ENCODE results near the gene TNIK.
A peak's percentile ranks its signal among the peaks of the same experiment; 100 is the strongest.

The TNIK gene

DNA sequence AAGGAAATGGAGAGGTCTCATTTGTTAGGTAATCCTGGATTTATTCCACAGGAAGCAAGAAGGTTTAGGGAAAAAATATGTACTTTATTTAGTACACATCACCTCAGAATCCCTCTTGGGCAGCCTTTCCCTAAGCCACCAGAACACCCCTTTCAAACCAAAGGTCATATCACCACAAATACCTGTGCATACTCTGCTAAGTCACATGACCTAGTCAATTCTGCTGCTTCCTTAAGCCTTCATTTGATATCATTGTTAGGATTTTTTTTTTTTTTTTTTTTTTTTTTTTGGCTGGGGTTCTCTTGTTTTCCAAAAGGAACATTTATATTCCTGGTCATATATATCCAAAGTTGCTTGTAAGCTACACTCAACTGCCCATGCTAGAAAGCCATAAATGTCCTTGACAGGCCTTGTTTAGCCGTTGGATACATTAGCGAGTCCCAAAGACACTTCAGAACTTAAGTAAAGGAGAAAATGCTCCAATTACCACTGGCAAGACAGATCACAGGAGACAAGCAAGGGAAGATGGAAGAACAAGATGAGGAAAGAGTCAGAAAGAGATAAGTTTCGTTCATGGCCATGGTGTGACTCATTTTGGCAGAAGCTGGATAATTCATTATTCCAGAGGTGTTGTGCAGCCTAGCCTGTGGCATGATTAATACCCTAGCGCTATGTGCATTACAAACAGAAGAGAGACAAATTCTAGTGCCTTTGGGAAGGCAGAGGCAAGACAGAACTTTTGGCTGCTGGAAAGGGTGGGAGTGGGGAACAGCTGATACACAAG is 278.1 kb downstream of the TNIK start:
- DNase-seq: no peak

DNA sequence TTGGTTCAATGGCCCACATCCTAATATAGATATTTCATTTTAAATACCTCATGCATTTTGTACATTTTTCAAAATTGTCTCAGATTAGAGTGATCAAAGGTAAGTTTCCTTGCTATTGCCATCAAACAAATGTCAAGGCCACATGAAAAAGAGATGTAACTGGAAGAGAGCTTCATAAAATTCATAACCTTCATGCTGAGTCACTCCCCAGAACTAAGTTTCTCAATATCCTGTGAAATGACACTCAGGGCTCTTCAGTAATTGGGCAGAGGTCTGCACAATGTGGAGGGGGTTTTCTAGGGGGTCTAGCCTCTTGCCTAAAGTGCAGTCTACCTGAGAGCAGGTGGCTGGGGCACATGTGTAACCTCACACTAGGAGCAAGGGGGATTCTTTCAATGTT is 281.5 kb downstream of the TNIK start:
- no peak for DNase-seq

DNA sequence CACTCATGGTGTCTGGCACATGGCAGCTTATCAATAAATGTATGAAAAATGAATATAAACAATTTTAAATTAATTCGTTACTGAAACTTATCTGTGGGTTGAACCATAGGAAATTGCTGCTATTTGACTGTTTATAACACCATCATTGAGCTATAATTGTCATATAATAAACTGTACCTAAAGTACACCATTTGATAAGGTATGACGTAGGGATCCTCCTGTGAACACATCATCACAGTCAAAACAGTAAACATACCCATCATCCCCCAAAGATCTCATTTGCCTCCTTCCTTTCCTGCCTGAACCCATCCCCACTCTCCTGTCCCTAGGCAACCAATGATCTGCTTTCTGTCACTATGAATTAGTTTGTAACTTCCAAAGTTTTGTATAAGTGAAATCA is 282.7 kb downstream of the TNIK start:
- DNase-seq: no peak

DNA sequence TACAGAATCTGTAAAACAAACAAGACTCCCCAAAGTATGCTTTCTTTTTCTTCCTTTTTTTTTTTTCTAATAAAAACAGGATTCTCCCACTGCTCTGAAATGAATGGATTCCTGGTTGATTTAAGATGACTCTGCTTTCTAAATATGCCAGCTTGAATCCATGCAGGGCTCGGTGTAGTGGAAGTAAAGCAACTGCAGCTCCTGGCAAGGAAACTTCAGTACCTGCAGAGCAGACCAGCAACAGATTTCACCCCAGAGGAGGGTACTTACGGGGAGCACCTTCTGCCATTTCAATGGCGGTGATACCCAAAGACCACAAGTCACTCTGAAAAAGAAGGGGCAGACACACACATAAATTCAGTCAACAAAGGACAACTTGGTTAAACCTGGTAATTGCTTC is 283.1 kb downstream of the TNIK start:
- no peak for DNase-seq

DNA sequence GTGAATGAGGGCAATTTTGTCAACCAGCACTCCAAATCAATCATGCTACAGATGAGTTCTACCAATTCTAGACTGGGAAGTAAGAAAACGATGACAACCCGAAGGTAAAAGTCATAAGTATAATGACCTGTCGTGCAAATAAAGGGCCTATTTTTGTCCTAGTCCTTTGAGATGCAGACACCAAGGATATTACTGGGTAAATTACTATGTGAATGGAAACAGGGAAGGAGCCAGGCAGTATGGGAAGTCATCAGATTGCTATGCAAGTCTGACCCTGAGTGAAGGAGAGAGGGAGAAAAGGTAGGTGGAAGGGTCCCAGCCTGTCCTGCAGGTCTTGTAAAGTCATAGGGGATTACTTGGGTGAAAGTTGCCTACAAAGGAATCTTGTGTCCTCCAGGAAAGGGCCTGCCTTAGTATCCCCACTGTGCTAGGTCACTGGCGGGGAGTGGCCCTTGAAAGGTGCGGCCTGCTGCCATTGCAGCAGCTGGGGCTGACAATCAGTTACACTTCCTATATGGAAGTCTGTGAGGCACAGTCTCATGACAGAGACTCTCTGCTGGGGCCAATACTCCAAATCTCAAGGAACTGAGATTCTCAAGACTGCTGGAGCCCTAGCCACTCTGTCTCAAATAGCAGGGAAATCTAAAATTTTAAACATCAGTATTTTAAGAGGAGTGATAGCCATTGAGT is 283.8 kb downstream of the TNIK start:
- DNase-seq: no peak

DNA sequence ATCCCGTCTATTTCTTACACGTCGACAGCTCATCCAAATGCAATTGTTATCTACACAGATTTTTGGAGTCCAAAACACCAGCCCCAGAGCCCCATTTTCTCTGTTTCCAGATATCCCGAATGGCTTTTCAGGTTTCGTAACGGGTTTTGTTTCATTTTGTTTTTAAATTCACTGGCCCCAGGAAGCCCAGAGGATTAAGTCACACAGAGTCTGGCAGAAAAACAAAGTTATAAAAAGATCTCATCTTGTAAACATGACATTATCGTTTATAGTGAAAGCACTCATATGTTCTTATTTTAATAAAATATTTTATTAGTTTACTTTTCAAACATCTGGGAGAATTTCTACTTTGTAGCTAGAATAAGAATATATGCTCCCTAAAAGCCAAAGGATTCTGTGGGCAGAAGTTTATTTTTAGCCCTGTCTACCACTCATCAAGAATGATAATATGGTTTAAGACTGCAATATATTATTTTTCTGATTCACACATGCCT is 284.4 kb downstream of the TNIK start:
- DNase-seq: no peak

DNA sequence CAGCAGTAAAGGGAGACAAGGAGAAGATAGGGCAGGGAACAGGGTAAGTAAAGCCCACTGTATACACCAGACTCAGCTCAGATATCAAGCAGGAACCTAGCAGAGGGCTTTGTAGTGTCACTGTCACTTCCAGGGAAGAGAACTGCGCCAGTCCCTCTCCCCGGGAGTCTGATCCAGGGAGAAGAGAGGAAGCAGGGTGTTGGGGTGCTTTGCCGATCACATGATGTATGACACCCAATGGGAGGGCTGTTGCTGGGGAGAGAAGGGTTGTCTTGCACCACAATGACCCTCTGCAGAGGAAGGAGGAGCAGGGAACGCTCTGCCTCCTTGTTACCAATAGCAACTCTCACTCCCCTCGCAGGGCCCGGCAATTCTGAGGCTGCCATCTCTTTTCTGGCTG is 286.5 kb downstream of the TNIK start:
- no peak for DNase-seq

DNA sequence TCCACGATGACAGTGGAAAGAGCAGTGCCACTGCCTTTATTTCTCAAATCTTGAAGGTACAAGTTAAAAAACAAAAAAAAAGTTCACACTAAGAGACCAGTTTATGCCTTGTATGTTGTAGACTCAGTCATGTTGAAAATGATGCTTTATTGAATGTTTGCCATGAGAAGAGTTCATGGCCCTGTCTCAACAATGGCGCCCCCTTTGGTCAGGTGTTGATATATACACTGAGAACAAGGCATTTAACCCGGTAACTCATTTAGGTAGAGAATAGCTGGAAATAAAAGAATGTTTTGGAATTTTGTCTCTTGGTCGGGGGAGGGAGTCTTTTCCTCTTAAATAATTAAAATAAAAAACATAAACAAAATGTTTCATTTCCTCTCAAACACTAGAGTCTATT is 288.1 kb downstream of the TNIK start:
- DNase-seq: no peak

DNA sequence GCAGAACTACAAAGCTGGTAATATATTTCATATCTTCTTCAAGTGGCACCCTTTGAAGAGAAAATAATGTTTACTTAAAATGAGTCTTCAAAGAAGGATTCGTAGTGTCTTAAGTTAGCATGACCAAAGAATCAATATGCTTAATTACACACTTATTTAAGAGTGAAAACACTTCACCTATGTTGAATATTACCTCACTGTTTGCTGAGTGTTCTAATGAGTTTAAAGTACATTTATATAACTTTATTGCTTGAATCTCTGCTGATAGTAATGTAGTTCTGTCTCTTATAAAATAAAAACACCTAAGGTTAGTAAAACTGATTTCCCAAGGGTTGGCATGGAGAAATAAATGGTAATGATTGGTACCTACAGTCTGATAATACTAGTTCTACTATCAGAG is 290.3 kb downstream of the TNIK start:
- no peak for DNase-seq

DNA sequence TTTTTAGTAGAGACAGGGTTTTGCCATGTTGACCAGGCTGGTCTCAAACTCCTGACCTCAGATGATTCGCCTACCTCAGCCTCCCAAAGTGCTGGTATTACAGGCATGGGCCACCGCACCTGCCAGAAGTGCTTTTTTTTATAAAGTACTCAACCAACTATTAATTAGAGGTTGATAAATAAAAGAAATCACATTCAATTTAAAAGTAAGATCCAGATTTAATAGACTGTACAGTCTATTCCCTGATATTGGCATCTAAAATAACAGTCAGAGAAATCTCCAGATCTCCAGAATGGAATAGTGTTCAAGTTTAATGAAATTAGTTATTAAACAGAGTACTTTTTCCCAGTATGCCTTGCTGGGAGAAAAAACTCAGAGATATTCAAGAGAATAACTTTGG is 290.8 kb downstream of the TNIK start:
- no peak for DNase-seq

DNA sequence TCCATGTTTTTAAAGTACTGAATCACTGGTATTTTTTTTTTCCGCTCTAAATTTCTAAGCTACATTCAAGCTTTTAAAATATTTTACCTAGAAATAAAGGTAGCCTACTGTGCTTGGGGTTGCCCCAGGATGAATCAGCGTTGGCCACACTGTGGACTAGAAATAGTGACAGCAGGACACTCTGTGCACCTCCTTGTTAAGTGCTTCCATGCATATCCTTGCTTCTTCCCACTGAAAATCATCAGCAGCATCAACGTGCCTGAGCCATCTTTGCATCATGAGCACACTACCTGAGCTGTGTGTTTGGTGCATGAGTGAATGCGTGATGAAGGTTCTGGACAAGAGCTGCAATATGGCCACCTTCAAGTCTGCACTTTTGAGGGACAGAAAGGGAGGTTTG is 291.7 kb downstream of the TNIK start:
- DNase-seq: no peak

DNA sequence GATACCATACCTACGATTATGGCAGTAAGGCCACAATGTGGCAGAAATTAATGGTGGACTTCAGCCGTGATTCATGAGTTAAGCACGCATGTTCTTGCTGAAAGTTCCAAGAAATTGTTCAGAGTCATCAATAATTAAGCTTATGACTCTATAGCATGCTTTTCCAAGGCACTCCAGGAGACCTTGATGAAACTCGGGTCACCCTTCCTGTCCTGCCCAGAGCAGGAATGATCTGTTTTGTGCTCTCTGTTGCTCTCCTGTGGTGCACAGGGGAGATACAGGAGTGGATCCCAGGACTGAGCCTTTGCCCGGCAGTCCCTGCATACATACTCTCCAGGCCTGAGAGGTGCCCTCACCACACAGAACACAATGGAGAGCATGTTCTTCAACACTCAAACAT is 292.1 kb downstream of the TNIK start:
- DNase-seq: no peak

DNA sequence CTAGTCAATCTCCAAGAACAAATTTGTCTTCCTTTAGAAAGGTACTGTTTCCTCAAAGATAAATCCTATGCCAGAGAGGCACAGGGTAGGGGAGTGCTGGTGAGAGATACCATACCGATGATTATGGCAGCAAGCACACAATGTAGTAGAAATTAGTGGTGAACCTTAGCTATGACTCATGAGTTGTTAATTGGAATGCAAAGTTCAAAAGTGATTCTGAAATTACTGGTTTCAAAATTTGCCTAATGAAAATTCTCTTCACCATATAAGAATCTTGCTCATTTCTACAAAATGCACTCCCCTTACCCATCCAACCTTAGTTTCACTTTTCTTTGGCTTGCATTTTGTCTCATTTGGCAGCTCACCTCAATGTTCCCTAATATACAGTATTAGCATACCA is 294.2 kb downstream of the TNIK start:
- DNase-seq: no peak

DNA sequence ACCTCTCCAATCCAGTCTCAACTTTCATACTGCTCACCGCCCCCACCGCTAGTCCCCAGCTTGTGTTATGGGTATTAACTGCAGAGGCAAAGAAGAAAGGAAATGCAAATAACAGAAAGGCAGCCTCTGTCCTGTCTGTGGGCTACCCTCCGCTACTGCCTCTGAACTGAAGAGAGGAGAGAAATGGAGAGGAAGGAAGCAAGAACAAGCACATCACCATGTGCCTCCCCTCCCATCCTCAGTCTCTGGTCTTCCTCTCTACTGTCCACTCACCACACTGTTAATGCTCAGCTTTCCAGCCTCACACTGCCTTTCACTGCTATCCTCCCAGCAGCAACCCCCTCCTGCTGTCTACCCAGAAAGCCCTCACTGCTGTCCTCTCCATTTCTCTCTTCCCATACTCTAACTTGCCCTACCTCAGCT is 294.7 kb downstream of the TNIK start:
- DNase-seq: no peak

DNA sequence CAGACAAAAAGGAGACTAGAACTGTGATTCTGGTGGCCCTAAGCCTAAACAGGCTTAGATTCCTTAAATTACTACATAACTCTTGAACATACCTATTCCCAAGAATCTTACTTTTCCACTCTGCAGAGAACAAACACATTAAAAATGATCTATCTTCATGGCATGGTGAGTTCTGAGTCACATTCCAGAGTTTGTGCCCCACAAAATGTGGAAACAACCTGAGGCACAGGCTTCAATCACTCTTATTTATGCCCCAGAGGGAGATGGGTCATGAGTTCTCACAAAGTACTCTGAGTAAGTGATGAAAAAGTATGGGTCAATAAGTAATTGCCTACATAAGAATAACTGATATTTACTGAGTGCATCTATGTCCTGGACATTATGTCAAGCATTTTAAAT is 296.1 kb downstream of the TNIK start:
- no peak for DNase-seq

DNA sequence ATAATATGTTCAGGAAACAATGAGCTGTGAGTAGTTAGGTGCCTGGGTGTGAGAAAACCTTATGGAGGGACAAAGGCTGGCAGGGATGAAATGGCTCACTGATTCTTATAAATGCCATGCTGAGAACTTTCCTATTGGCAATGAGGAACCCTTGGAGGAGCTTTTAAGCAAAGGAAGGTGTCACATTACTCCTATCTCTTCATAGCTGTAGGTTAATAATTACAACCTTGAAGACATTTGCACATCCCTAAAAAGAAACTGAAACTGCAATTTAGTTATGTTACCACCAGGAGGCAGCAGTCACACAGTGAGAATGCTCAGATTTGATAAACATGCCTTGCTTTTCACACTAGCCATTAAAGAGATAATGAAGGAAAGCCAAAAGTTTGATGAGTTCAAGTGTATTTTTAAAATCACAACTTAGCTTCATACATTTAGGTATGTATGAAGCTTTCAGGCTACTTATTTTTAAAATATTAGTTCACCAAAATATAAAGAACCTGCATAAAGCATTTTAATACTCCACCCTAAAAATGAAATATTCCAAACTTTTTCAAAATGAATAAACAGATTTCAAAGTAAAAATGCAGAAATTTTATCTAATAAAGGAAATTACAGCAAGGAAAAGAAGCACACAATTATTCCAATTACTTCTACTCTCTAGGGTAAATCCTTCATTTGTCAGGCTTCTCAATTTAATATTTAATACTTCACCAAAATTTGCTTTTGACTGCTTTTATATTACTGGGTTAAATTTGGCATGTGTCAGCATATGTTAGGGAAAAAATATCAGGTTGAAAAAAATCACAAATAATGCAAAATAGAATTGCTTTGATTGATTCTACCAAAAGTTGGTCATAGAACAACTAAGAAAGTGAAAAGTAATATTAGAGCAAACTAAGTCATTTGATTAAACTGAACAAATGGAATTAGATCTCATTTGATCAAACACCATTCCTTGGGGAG is 296.8 kb downstream of the TNIK start:
- peak in 3 of 6 experiments; percentile 12 to 51 (median 50) for DNase-seq

DNA sequence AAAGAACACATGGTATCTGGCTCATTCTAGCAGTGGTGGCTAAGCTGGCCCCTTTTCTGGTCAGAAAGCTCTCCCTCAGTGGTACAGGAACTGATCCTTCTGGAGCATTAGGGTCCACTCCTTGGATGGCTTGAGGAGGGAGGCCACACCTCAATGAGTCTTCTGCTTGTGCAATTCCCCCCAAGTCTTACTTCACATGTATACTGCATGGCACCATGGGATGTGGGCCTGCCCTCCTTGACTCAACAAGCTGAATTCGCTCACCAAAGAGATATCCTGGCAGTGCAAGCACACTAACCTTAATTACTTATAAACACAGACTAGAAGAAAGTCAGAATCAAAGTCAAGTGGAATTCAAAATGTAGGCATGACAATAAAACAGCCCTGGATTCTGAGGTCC is 299.9 kb downstream of the TNIK start:
- no peak for DNase-seq

DNA sequence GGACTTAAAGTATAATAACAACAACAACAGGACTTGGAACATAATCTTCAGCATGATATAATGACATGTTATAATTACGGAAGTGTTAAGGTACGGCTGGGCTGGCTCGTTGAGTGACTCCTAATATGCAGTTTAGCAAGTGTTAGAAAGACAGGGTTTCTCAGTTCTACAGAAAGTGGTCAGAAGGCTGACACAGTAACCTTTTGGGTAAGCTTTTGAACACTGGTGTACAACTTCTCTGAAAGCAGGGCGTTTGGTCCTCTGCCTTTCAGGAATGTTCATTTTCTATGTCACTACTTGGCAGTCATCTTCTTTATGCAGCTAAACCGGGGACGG is 300.4 kb downstream of the TNIK start:
- no peak for DNase-seq

DNA sequence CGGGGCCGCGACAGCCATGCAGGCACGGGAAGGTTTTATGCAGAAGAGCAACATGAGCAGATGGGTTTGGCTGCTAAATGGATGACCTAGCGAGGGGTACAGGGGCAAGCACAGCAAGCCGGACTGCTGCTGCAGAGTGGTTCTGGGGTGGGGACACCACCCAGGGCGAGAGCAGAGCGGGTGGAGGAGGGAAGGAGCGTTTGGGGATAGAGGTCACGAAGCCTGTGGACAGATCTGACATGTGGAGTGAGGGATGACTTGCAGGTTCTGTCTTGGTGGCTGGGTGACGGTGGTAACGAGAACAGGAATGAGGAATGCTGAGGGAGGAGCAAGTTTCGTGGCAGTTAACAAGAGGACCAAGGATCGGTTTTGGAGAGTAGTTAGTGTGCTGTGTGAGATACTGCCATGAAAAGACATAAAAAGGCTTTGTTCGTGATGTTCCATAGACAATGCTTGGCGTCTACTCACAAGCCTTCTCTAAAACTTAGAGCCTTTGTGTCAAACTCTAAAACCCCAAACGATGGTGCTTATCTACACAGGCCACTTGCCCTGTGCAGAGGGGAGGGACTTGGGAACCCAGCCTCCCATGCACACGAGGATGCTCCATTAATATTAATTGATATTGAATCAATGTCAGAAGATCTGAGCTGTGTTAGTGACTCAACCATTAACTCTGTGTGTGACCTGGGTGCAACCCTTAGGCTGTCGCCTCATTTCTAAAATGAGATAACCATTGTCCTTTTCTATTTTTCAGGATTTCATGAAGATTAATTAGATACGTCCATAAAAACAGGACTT is 301.0 kb downstream of the TNIK start:
- no peak for DNase-seq

DNA sequence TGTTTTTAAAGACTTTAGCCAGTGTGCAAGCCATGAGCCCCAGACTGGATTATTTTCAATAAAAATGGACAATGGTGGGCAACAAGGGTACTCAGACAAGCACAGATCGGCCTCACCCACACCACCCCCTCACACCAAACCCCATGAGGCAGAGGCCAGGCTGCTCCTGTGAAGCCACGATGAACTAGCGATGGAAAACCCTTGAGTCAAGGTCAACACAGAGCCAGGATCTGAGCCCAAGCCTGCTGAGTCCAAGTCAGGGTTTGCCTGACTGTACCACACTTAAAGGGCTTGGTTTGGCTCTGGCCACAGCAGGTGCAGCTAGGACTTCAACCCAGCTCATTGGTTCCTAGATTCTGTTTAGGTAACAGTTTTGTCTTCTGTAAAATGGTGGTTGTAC is 302.2 kb downstream of the TNIK start:
- DNase-seq: no peak

DNA sequence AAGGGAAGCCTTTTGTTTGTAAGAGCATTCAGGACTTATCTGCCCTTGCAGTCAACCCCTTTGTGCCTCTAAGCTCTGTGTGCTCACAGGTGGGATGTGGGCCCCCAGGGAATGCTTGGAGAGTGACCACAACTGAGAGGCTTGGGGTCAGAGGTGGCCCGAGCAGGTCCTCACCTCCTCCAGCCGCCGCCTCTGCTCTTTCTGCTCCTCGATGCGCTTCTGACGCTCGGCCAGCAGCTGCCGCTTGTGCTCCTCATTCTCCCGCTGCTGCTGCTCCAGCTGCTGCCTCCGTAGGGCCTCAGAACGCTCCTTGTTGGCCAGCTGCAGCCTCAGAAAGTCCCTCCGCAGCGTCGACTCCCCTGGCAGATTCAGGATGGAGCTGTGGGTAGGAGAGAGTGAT is 302.9 kb downstream of the TNIK start:
- no peak for DNase-seq

DNA sequence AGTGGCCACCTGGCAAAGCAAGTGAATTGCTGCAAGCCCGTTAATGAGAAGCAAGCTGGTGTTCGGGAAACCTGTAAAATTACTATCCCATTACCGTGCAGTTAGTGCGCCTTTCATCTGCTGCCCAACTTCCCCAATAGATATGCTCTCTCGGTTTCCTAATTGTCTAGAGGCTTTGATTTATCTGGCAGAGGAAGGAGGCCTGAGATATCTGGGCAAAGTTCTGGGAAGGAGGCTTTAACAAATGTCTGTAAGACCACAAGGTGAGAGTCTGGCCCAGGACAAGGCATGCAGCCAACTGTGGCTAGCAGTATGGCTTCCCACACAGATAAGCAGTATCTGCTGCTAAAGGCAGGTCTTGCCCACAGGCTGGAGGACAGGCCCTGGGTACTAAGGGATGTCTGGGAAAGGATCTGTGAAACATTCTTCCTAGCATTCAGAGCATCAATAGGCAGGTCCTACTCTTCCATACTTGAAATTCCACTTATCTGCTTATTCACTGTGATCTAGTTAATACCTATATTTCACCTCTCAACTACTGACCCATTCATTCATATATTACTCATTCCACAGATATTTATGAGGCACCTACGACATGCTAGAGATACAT is 303.7 kb downstream of the TNIK start:
- DNase-seq: no peak

All from stimulated activated naive CD4-positive, alpha-beta T cell (primary cell).